HS-5 (cell line): ENCODE results near the gene HSP90AA1.
"Not testable (repeated sequence)": the region's sequence is repeated elsewhere in the genome, so short reads cannot be mapped to it uniquely, and the experiment has no call there.

ENCODE experiments used
- DNase-seq: peaks from one replicate; pipeline ENCODE4 v3.0.0-alpha.2; 2012; ENCODE audit warnings: low read depth

Gene HSP90AA1

GRCh38 chr14:102086972-102087761 is at the start of gene HSP90AA1:
Gene HSP90AA1, minus strand, starts transcription at chr14:102087044. Its CDS starts 666 bp downstream, at chr14:102086378.
- no peak for DNase-seq

GRCh38 chr14:102135456-102135855 is 48.6 kb upstream of the HSP90AA1 start:
- DNase-seq, result not testable (repeated sequence)

GRCh38 chr14:102134719-102135118 is 47.9 kb upstream of the HSP90AA1 start:
- not testable (repeated sequence) for DNase-seq

GRCh38 chr14:102134021-102134420 is 47.2 kb upstream of the HSP90AA1 start:
- DNase-seq, result not testable (repeated sequence)

- DNase-seq, result no peak
Observed at GRCh38 chr14:102131741-102132140, 44.9 kb upstream of the HSP90AA1 start.

- no peak for DNase-seq
Observed at GRCh38 chr14:102126807-102127455, 40.1 kb upstream of the HSP90AA1 start.

GRCh38 chr14:102125546-102125945 is 38.7 kb upstream of the HSP90AA1 start:
- DNase-seq, result no peak

- DNase-seq, result no peak
Observed at GRCh38 chr14:102124419-102124818, 37.6 kb upstream of the HSP90AA1 start.

GRCh38 chr14:102121567-102121966 is 34.7 kb upstream of the HSP90AA1 start:
- no peak for DNase-seq

GRCh38 chr14:102120888-102121287 is 34.0 kb upstream of the HSP90AA1 start:
- DNase-seq, result no peak

GRCh38 chr14:102117852-102118251 is 31.0 kb upstream of the HSP90AA1 start:
- no peak for DNase-seq

- no peak for DNase-seq
Observed at GRCh38 chr14:102116361-102117180, 29.7 kb upstream of the HSP90AA1 start.

GRCh38 chr14:102111101-102111500 is 24.3 kb upstream of the HSP90AA1 start:
- DNase-seq, result no peak

GRCh38 chr14:102109332-102109731 is 22.5 kb upstream of the HSP90AA1 start:
- not testable (repeated sequence) for DNase-seq

GRCh38 chr14:102105369-102105768 is 18.5 kb upstream of the HSP90AA1 start:
- no peak for DNase-seq

GRCh38 chr14:102103062-102103695 is 16.3 kb upstream of the HSP90AA1 start:
- DNase-seq, result no peak

- DNase-seq, result no peak
Observed at GRCh38 chr14:102097441-102098135, 10.7 kb upstream of the HSP90AA1 start.

- DNase-seq, result no peak
Observed at GRCh38 chr14:102096569-102097188, 9.8 kb upstream of the HSP90AA1 start.

- no peak for DNase-seq
Observed at GRCh38 chr14:102095871-102096568, 9.2 kb upstream of the HSP90AA1 start.

GRCh38 chr14:102095231-102095870 is 8.5 kb upstream of the HSP90AA1 start:
- no peak for DNase-seq
